GM18873 (cell line): ENCODE data around the gene IGF1R.

Experiments used
- ATAC-seq: cut with Tn5 transposase; IDR thresholded peaks from one replicate; pipeline ENCODE4 v1.9.1; 2021; ENCODE audit warnings: mild to moderate bottlenecking, moderate library complexity, moderate number of reproducible peaks; ENCODE audit not compliant: unreplicated experiment, low FRiP score

Gene IGF1R

DNA sequence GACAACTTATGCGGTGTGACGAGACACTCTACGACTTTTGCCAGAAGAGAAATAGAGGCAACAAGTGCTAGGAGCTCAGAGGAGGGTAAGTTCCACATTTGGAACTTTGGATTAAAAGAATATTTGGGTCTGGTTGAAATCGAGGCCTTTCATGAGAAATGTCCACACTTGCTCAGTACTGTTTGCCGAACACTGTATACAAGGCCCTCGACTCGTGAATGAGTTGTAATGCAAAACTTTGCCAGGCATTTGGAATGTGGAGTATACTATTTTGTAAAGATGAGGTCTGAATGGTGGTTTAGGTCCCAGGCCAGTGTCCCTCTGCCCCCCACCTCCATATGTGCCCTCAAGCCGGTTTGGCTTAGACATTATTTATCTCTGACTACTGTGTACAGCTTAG is 73.9 kb downstream of the IGF1R start:
- no peak for ATAC-seq

DNA sequence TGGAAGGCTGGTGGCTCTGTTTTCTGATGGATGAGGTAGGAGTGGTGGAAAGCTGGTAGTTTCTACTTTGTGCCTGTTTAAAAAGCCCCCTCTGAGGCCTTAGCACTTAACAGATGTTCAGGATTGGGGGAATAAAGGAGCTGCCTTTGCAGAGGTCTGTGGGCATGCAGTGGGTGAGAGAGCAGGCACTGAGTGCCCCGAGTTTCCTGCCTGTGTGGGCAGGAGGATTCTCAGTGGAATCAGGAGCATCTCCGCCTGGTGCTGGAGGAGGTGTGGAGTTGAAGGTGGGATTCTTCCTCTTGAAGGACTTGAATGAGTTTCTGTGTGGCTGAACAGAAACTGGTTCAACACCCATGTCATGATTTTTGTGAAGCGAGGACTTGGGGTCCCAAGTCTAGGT is 74.3 kb downstream of the IGF1R start:
- no peak for ATAC-seq

DNA sequence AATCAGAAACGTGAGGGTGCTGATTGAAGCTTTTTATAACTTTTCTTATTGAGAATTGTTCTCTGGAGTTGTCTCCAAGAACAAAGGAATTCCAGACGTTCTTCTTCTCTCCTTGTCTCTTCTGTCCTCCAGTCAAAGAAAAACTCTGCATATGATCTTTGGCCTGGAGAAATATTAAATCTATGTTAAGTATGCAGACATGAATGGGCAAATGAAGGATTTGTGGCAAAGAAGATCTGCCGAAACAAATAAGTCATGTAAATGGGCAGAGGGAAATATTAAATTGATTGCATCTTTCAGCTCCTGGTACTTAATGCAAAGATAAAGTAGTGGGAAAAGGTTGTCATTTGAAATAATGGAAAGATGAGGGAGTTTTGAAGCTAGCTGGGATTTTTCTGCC is 74.9 kb downstream of the IGF1R start:
- no peak for ATAC-seq

DNA sequence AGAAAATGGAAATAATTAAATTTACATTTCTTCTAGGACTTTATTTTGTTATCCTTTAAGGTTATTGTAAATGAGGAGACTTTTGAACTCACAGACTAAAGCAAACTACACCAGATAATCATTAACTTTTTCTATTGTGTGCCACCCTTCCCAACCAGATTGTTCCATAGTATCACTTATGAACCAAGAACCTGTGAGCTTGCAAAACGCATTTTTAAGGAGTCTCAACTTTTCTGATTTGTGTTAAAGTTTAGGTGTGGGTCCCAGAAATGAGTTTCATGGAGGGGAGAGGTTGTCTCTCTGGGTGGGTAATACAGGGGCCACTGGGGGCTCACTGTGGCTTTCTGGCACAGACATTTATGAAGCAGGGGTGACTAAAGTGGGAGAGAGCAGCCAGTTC is 75.7 kb downstream of the IGF1R start:
- no peak for ATAC-seq

DNA sequence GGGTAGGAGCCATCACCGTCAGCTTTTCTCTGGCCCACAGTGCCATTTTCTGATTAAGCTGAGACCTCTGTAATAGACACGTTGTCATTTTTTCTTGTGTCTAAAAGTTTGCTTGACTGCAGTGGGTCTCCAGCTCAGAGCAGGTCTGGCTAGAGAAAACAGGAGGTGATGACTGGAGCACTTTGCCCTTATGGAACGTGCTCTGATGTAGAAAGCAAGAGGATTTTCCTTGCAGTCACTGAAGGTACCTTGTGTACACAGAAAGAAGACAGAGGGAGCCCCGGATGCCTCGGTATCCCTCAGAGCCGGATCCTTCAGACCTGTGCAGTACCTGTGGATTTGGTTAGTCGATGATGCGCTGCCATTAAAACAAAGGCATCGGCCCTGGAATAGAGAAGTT is 76.2 kb downstream of the IGF1R start:
- ATAC-seq, result no peak

DNA sequence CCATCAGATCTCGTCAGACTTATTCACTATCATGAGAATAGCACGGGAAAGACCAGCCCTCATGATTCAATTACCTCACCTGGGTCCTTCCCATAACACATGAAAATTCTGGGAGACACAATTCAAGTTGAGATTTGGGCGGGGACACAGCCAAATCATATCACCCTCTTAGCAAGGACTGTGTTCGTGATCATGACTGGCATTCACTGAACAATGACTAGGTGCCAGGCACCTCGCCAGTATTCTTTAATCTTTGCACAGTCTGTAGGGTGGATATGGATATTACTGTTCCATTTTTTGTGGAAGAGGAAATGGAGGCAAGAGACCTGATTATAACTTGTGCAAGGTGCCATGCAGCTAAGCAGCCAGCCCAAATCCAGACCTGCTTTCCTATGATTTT is 77.5 kb downstream of the IGF1R start:
- ATAC-seq, result no peak

DNA sequence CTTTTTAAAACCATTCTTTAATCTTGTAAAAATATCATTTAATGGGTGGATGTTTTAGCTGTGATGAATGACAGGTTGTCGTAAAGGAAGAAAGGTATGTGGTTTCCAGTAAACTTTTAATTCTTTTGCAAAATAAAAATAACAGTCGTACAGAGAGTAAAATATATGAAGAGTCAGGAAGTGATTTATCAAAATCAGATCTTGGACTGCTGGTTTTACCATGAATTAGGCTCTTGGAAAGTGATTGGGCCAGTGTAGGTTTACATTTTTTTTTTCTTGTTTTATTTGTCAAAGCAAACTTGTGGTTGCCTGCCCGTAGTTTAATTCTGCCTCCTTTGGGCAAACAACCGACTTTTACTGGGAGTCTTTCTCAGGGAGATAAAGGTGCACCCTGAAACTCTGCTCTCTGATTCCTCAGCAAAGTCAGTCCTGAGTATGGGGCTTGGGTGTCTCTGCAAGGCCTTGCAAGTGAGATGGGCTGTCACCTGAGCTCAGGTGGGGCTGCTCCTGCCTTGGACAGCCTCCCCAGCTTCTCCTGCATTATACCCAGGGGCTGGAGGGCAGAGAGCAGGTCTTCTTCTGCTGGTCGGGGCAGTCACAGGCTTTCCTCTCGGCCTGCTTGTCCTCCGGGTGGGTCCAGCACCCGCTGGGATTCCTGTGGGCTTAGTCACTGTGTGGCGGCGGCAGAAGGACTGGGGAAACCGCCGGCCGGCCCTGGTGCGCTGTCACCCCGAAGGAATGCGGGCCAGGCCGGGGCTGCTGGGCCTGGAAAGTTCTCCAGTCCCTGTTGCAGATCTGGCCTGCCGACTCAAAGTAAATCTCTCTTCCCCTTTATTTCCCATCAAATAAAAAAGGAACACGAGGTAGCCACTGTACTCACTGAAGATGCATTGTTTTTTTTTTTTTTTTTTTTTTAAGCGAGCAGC is 79.0 kb downstream of the IGF1R start:
- ATAC-seq, result no peak

DNA sequence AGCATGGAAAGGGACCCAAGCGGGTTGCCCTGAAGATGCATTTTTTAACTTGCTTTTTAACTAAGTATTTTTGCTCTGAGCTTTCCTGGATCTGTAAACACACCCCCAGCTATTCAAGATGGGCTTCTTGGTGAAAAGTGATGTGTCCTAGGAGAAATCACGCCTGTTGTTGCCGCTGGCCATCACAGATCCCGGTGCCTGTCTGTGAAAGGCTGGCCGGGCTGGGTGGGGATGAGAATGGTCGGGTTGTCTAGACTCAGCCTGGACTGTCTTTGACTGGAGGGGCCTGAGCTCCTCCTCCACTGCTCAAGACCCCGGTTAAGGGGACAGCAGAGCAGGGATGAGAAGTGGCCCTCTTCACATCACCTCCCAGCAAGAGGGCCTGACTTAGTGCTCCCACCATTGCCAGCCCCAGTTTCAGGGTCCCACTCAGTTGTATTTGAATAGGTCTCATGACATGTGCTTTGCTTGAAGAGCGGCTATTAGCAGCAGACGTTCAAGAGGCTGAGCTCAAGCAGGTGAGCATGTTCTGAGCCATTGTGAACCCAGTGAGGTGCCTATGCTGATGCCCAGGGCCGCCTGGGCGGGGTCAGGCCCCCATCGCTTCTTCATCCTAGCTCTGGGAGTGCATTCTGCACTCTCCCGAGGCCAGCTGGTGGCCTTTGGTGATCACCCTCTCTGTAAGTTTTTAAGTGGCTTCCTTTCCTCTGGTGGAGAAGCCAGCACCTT is 79.9 kb downstream of the IGF1R start:
- no peak for ATAC-seq

DNA sequence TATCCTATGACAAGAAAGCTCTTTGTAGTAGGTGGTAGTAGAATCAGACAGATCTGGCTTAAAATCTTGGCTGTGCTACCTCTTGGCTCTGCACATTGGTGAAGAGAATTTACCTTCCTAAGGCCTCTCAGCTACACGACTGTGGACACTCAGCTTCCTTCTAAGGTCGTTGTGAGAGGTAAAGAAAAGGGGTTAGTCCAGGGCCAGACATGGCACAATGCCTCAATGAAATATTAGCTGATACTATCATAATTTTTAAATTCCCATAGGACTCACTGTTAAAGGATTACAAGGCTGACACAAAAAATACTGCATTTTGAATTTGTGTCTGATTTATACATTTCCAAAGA is 80.4 kb downstream of the IGF1R start:
- ATAC-seq, result no peak

DNA sequence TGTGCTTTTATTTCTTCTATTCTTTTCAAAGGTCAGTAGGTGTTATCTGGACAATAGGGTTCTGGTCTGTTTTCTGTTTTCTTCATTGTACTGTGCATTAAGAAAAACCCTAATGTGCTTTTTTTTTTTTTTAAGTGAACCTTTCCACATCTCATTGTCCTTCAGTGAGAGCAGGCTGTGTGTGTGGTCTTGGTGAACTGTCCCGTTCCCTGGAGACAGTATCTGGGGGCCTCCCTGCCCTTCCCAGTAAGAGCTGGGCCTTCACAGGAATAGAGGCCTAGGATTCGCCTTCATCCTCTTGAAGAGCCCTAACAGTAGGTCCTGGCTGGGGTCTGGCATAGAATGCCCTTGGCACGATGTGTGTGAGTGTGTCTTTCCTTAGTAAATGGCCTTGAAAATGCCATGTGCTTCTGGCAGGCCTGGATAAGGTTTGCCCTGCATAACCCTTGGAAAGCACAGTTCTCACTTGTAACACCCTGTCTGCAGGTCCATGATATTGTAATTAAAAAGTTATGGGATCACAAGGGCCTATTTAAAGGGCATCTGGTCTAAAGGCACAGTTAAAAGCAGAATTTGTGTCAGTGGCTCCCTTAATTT is 81.2 kb downstream of the IGF1R start:
- ATAC-seq, result no peak

DNA sequence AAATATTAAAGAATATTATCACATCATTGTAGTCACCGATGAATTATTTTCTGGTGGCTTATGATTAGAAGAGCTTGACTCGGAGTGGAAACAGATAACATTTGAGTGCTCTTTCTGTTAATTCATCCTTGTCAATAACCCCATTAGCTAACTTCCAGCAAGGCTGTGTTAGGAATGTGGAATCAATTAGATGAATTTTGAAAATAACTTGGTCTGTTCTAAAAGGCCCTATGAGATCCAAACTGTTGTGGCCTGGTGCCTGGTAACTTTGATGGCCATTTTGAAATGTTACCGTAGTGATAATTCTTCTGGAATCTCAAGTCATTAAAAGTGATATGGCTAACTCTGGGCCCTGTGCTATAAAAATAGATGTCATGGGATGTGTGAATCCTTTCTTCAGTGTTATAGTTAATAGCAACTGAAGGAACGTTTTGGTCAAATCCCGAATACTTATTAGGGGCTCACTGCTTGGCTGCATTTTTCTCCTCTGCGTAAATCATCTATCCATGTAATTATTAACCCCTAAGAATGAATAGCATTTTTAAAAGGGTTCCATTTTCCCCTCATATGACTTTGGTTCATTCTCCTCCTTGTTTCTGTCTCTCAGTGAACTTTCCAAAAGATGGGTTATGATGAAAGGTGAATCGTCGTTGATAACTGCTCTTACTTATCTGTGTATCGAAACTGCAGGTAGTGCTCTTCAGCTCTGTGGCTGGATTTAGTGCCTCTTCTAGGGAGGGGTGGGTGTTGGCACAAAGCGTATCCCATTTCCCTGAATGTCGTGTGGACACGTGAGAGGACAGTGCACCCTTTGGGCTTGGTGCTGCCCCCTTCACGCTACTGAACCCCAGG is 82.7 kb downstream of the IGF1R start:
- no peak for ATAC-seq

DNA sequence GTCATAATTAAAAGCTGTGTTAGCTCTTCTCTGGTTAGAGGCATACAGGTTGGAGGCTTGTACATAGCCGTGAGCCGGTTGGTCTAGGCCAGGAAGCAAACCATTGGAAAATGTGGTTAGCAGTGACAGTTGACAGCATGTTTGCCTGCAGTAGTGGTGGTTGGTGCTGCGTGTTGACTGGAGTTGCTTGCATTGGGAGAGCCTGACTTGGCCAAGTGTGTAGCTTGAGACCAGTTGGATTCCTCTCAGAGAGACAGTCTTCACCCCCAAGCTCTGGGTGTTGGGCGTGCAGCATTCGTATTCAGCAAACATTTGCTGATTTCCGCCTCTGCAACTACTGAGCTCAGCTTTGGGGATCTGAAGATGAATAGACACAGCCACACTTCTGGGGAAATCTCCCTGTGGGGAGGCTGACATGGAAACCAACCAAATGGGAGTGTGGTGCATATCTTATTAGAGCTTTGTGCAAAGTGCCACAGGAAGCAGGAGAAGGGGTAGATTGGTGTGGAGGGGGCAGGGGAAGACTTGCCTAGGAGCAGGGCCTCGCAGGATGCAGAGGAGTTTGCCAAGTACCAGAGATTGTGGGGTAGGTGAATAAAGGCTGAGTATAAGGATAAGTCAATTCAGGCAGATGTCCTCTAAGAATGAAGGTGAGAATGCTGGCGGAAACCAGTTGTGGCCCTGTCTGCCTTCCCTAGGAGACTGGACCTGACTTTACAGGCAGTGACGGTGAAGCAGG is 83.5 kb downstream of the IGF1R start:
- ATAC-seq, result no peak

DNA sequence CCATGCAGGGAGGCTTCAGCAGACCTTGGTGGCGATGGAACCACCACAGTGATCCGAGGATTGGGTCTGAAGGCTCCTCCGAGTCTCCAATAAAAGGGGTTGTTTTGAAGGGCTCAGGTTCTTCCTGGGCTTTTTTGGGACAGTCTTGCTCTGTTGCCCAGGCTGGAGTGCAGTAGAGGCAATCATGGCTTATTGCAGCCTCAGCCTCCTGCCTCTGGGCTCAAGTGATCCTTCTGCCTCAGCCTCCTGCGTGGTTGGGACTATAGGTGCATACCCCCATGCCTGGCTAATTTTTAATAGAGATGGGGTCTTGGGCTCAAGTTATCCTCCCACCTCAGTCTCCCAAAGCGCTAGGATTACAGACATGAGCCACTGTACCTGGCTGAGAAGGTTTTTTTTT is 84.8 kb downstream of the IGF1R start:
- ATAC-seq, result no peak

DNA sequence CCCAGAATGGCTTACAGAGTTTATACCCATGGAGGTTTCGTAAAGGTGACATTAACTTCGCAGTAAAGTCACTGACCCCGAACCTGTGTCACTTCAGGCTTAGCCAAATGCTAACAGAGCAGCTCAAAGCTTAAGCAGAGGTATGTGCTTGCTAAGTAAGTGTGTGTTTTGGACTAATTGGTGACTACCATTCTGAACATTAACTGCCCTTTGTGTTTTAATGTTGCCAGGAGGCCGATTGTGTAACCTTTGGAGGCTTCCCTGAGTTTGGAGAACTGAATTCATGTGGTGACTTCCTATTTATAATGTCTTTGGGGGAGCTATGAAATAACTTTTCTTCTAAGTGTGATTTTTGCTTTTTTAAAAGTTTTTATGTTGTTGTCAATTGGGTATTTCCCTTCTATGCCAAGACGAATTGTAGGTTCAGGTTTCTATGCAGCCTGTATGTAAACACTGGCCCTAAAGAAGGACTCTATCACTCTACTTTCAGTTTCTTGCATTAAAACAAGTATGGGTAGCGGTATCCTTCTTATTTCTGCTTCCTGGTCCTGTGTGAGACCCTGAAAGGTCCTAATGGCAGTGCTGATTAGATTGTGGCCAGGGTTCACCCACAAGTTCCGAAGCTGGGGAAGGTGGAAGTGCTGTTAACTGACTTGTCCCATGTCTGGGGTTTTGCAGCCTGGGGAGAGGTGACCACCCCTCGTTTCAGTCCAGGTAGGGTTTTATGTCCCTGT is 86.3 kb downstream of the IGF1R start:
- no peak for ATAC-seq

DNA sequence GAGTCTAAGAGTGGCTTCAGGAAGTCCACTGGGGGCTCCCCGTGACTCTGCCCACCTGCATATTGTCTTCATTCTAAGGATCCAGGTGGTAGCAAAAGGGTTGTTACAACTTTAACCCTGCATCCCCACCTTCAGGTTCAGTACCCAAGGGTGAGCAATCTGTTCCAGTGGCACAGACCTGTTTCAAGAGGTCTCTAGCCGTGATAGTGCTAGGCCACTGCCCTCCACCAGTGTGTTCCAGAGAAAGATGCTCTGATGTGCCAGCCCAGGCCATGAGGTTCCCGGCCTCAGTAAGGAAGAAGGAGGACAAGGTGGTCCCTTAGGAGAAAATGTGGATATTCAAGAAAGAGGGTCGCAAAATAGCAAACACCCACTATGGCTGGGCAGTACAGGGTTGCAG is 87.0 kb downstream of the IGF1R start:
- ATAC-seq, result no peak

DNA sequence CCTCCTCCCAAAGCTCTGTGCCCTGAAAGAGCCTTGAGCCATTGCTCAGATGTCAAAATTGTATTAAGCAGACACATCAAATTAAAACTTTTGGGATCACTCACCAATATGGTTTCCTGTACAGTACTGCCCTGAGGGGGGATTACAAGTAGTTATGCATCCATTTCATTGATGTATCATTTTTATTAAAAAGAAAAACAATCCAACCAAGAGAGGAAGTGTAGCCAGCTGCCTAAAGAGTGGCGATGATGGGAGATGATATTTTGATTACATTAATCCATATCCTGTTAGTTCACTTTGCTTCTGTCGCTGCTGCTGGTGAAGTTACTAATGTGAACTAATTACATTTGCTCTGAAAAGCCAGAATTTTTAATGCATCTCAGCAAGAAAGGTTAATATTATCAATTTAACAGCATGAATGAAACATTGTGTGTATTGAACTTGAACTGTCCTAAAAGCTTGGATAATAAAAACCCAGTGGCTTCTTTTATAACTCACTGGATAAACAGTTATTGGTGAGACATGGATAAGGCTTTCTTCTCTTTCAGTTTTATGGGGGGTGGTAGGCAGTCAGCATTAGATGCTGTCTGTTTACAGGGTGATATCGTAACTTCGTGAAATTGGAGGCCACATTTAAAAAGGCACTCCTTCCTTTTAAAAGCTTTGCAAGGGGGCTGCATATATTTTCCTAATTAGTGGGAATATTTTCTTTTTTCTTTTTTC is 87.7 kb downstream of the IGF1R start:
- ATAC-seq, result no peak

DNA sequence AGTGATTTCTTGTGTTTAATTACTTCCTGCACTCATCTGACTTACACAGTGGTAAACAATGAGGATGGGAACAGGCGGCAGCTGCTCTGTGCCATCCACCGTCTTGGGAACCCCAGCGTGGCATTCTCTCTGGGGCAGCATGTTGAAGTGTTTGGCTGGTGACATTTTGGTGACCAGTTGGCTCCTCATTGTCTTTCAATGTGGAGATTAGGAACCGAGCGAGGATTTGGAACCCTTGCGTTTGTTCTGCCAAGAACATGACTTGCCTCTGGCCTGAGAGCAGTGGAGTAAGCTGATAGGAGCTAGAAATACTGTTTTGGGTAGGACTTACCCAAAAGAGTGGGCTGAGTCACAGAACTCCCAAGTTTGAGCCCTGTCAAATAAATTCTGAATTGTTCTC is 88.8 kb downstream of the IGF1R start:
- ATAC-seq, result no peak

DNA sequence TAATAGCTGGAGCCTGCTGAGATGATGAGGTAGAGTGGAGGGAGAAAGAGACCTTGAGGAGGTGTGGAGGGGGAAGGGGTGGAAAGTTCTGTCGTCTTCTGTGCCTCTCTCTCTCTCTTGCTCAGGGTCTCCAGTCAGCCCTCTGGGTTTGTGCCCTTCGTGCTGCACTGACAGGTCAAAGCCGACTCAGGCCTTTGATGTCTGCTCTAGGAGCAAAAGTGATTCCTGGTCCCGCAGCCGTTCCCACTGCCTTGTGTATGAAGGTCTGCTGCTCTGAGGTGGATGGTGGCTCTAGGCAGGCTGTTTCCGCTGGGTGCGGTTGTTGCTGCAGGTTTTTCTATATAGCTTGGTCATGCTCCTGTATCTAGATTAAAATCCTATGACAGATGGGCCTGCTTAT is 89.4 kb downstream of the IGF1R start:
- ATAC-seq, result no peak
